K562 (cell line): ENCODE results near the gene HMGXB3. TPM values are rescaled to one million over a fixed set of nuclear protein-coding genes. Genes with fewer than 3 reads are reported as not detected.

Experiments used
- AFF1 ChIP-seq, 2 experiments: fragments of 450-650 bp; IDR thresholded peaks; 2 replicates each; pipeline ENCODE4 v1.6.1; 2018; ENCODE audit warnings: mild to moderate bottlenecking in 2 of 2, low read depth in 1 of 2; ENCODE audit not compliant: partially characterized antibody in 2 of 2
- ATF1 ChIP-seq, 2 experiments: fragments of 450-650 bp in 1 of 2; IDR thresholded peaks; 2 replicates each; pipeline ENCODE4 v1.6.1; 2016; ENCODE audit warnings: missing compliant biosample characterization in 1 of 2, missing genetic modification characterization in 1 of 2
- CTCF ChIP-seq, 3 experiments: IDR thresholded peaks in 2 of 3; conservative IDR thresholded peaks in 1 of 3; 2 replicates each; pipeline ENCODE4 v1.5.1; 2011 to 2012; ENCODE audit warnings: low read length in 3 of 3, mild to moderate bottlenecking in 3 of 3, control low read depth in 2 of 3, improper control_type of control experiment in 1 of 3, inconsistent platforms in 1 of 3, low read depth in 1 of 3, mixed read lengths in 1 of 3, moderate library complexity in 1 of 3; ENCODE audit not compliant: insufficient read depth in 2 of 3
- DDX20 ChIP-seq: fragments of 450-650 bp; IDR thresholded peaks from 2 replicates; pipeline ENCODE4 v1.6.1; 2016; ENCODE audit warnings: missing genetic modification characterization, low read depth, mild to moderate bottlenecking, missing compliant biosample characterization, moderate library complexity
- ERF ChIP-seq: fragments of 450-650 bp; formaldehyde crosslinking; IDR thresholded peaks from 2 replicates; pipeline ENCODE4 v1.4.0; 2020; ENCODE audit warnings: mild to moderate bottlenecking, mixed read lengths
- HMG20A ChIP-seq: fragments of 450-650 bp; formaldehyde crosslinking; conservative IDR thresholded peaks from 2 replicates; pipeline ENCODE4 v1.4.0; 2020; ENCODE audit warnings: mild to moderate bottlenecking, mixed read lengths
- ILK ChIP-seq: fragments of 450-650 bp; IDR thresholded peaks from 2 replicates; pipeline ENCODE4 v1.6.1; 2016; ENCODE audit warnings: missing genetic modification characterization, low read depth, mild to moderate bottlenecking, missing compliant biosample characterization, moderate library complexity, borderline replicate concordance
- NELFE ChIP-seq: IDR thresholded peaks from 2 replicates; pipeline ENCODE4 v1.6.1; 2011; ENCODE audit warnings: mild to moderate bottlenecking; ENCODE audit not compliant: insufficient read depth, insufficient read length
- PRDM10 ChIP-seq: fragments of 450-650 bp; IDR thresholded peaks from 2 replicates; pipeline ENCODE4 v1.6.1; 2018; ENCODE audit not compliant: partially characterized antibody
- RBFOX2 ChIP-seq: fragments of 200-400 bp; formaldehyde crosslinking; IDR thresholded peaks from 2 replicates; pipeline ENCODE4 v1.6.1; 2017; ENCODE audit warnings: low read depth, mild to moderate bottlenecking, low read length, moderate library complexity
- SFPQ ChIP-seq: fragments of 200-400 bp; formaldehyde crosslinking; IDR thresholded peaks from 2 replicates; pipeline ENCODE4 v1.6.1; 2017; ENCODE audit warnings: mild to moderate bottlenecking, low read depth, low read length, moderate library complexity
- SPI1 ChIP-seq: IDR thresholded peaks from 2 replicates; pipeline ENCODE4 v1.6.1; 2011; ENCODE audit warnings: low read depth, low read length, control low read depth, borderline replicate concordance
- SRSF1 ChIP-seq: fragments of 200-400 bp; formaldehyde crosslinking; IDR thresholded peaks from 2 replicates; pipeline ENCODE4 v1.6.1; 2017; ENCODE audit warnings: mild to moderate bottlenecking, low read depth, low read length, moderate library complexity
- ZNF644 ChIP-seq: fragments of 200-800 bp; sonication (Bioruptor generic); IDR thresholded peaks from 2 replicates; pipeline ENCODE4 v1.6.1; 2016; ENCODE audit warnings: low read depth, missing genetic modification characterization, missing compliant biosample characterization
- polyA plus RNA-seq, 8 experiments: library from polyadenylated mRNA; depleted of rRNA in 4 of 8; stranded (reverse) in 5 of 8; unstranded in 3 of 8; fragments of >200 nt; fragmentation: Nextera tagmentation in 2 of 8; fragmentation: Illumina TruSeq in 1 of 8; extraction: Ambion mirVana in 2 of 8; extraction: Trizol in 1 of 8; gene quantifications; 2 replicates each; pipeline versions ENCODE4 v1.2.1 to v1.2.3, GENCODE V29; 2011 to 2014; ENCODE audit warnings: inconsistent platforms in 1 of 8, missing spikeins in 1 of 8
- total RNA-seq, 7 experiments: library from RNA; depleted of rRNA in 6 of 7; stranded (reverse); fragments of >200 nt in 6 of 7; fragmentation: Illumina TruSeq in 2 of 7; extraction: Trizol in 2 of 7; gene quantifications; 2 replicates each; pipeline versions ENCODE4 v1.2.1 to v1.2.3, GENCODE V29; 2011 to 2021; ENCODE audit warnings: low replicate concordance in 1 of 7

Gene HMGXB3
- total and polyA plus RNA-seq, 9 of the 15 experiments (the other 6 are each of a cell fraction or from before 2014, with no cell fraction given) = 1.8 to 44.1 (median 32.2) TPM

- TF ChIP-seq SFPQ = no peak
- no peak for TF ChIP-seq DDX20 (tag)
- TF ChIP-seq ZNF644 (tag) = no peak
- TF ChIP-seq SRSF1 = no peak
- TF ChIP-seq NELFE = no peak
- TF ChIP-seq HMG20A (CRISPR knock-in tag) = no peak
- 0 out of 2 replicates have a peak, but pooled peaks have one; percentile 66 for TF ChIP-seq ERF (CRISPR knock-in tag)
- TF ChIP-seq SPI1 = no peak
- TF ChIP-seq ATF1 (CRISPR knock-in tag; IDR thresholded peaks at IDR 0.05) = peak; percentile 83
- peak; percentile 95 for TF ChIP-seq ATF1 (tag; IDR thresholded peaks at IDR 0.05)
- peak in 1 of 3 experiments; percentile 26; a peak in 2 of 6 replicates for TF ChIP-seq CTCF (IDR thresholded peaks at IDR 0.05 in 2 of 3, conservative IDR thresholded peaks at IDR 0.05 in 1 of 3; ENCODE audit: insufficient read depth in 2 of 3, low read depth in 1 of 3, low read length in 3 of 3)
- no peak for TF ChIP-seq ILK (tag)
- peak; percentile 30 for TF ChIP-seq PRDM10
- TF ChIP-seq AFF1 (IDR thresholded peaks at IDR 0.05; ENCODE audit: low read depth in 1 of 2, partially characterized antibody in 2 of 2) = no peak
- peak; percentile 99 for TF ChIP-seq RBFOX2
These were observed at the start of gene HMGXB3, which contains the start of gene TIGD6 (continued) for GRCh38 chr5:150000256-150000989.
